Panc1 (cell line): ENCODE data around the gene ZNF654. TPM values are rescaled to one million over a fixed set of nuclear protein-coding genes. Genes with fewer than 3 reads are reported as not detected.
"Not testable (repeated sequence)": the region's sequence is repeated elsewhere in the genome, so short reads cannot be mapped to it uniquely, and the experiment has no call there.

Source experiments
- ATAC-seq: fragments of 200-7000 bp; cut with Tn5 transposase; 2 replicates; pipeline ENCODE4 v1.9.1; 2020; ENCODE audit warnings: mild to moderate bottlenecking, moderate library complexity
- BruUV-seq: library from RNA; stranded (reverse); fragments of 400-500 nt; replicated peaks from 2 replicates; lab custom pipeline; 2021; lab: Mats Ljungman, UMichigan
- CTCF ChIA-PET: fragments of 300-600 bp; sonication (Branson Sonifier 250); formaldehyde crosslinking; loops from one replicate; lab custom pipeline; 2022; ENCODE audit warnings: antibody characterized with exemption; lab: Charles Lee
- POLR2A ChIA-PET: fragments of 300-600 bp; sonication (Branson Sonifier 250); formaldehyde crosslinking; loops from one replicate; lab custom pipeline; 2022; ENCODE audit warnings: antibody characterized with exemption; lab: Charles Lee
- DNase-seq: peaks from one replicate; pipeline ENCODE4 v3.0.0-alpha.2; 2010; ENCODE audit warnings: low read depth, low spot score
- H3K27ac ChIP-seq: 2 replicates; pipeline ENCODE4 v1.5.1; 2011; ENCODE audit warnings: mild to moderate bottlenecking, low read length, inconsistent platforms
- H3K27me3 ChIP-seq: fragments of 200-500 bp; sonication (Bioruptor generic); 2 replicates; pipeline ENCODE4 v1.6.0; 2014; ENCODE audit warnings: low read length, inconsistent platforms; ENCODE audit not compliant: control insufficient read depth, insufficient read depth
- H3K36me3 ChIP-seq: fragments of 200-500 bp; sonication (Bioruptor generic); 2 replicates; pipeline ENCODE4 v1.5.1; 2014; ENCODE audit warnings: inconsistent platforms, mild to moderate bottlenecking, low read length, moderate library complexity; ENCODE audit not compliant: control insufficient read depth, insufficient read depth
- H3K4me1 ChIP-seq: 2 replicates; pipeline ENCODE4 v1.5.1; 2011; ENCODE audit warnings: inconsistent platforms, mild to moderate bottlenecking, low read length, moderate library complexity; ENCODE audit not compliant: control insufficient read depth, insufficient read depth
- H3K4me3 ChIP-seq, 2 experiments: 2 replicates each; pipeline ENCODE4 v1.5.1; 2011 to 2012; ENCODE audit warnings: low read depth in 2 of 2, low read length in 2 of 2, mild to moderate bottlenecking in 2 of 2, inconsistent platforms in 1 of 2, moderate library complexity in 1 of 2
- H3K9me3 ChIP-seq: fragments of 200-500 bp; sonication (Bioruptor generic); 2 replicates; pipeline ENCODE4 v1.5.1; 2014; ENCODE audit warnings: low read depth, mild to moderate bottlenecking, inconsistent platforms, low read length, moderate library complexity; ENCODE audit not compliant: control insufficient read depth, insufficient read depth
- POLR2AphosphoS5 ChIP-seq: IDR thresholded peaks from 2 replicates; pipeline ENCODE4 v1.6.1; 2012; ENCODE audit warnings: mild to moderate bottlenecking, low read depth, low read length, moderate library complexity
- SIN3A ChIP-seq: IDR thresholded peaks from 2 replicates; pipeline ENCODE4 v1.6.1; 2012; ENCODE audit warnings: low read depth, mild to moderate bottlenecking, low read length, moderate library complexity, borderline replicate concordance; ENCODE audit not compliant: insufficient read depth
- TCF7L2 ChIP-seq: IDR thresholded peaks from 2 replicates; pipeline ENCODE4 v1.6.1; 2011; ENCODE audit warnings: mild to moderate bottlenecking, low read depth, low read length, inconsistent platforms
- in situ Hi-C: cut with HindIII; loops from 2 replicates; pipeline ENCODE4 v1.10.0; 2016; ENCODE audit warnings: low sequenced_read_pairs, low pct_unique_long_range_greater_than_20kb
- intact Hi-C: fragments of 100-400 bp; cut with micrococcal nuclease; formaldehyde crosslinking; loops from one replicate; pipeline ENCODE4 v1.10.0; 2022; ENCODE audit not compliant: unreplicated experiment
- total RNA-seq: library from RNA; stranded (reverse); gene quantifications from one replicate; pipeline ENCODE4 v1.2.1, GENCODE V29; 2021; ENCODE audit not compliant: unreplicated experiment
- TF ChIP-seq, protein P1 (sequence below): fragments of 450-650 bp; IDR thresholded peaks from 2 replicates; pipeline ENCODE4 v1.5.1; 2017; ENCODE audit warnings: mild to moderate bottlenecking
- TF ChIP-seq, protein P2 (sequence below), 2 experiments: IDR thresholded peaks; 2 replicates each; pipeline ENCODE4 v1.6.1; 2011 to 2012; ENCODE audit warnings: low read depth in 2 of 2, control low read depth in 1 of 2, low read length in 1 of 2, mild to moderate bottlenecking in 1 of 2, moderate library complexity in 1 of 2; ENCODE audit not compliant: insufficient read depth in 1 of 2

The ZNF654 gene
- total RNA-seq, 1 experiment from 2014 or later, result 10.0 TPM

- ATAC-seq (0 out of 2 replicates have a peak, but pooled peaks have one; percentile 68), DNase-seq (peak; percentile 36)
- Histone ChIP-seq H3K27me3 (no peaks in the 10 kb centered on the region), H3K36me3 (no peaks in the 10 kb centered on the region; the same call in 1 of the 2 replicates), H3K27ac (no peak overlapping the region), H3K9me3 (no peaks in the 10 kb centered on the region), H3K4me1 (no peaks in the 10 kb centered on the region), H3K4me3 (no peak overlapping the region)
- TF ChIP-seq, protein P1, sequence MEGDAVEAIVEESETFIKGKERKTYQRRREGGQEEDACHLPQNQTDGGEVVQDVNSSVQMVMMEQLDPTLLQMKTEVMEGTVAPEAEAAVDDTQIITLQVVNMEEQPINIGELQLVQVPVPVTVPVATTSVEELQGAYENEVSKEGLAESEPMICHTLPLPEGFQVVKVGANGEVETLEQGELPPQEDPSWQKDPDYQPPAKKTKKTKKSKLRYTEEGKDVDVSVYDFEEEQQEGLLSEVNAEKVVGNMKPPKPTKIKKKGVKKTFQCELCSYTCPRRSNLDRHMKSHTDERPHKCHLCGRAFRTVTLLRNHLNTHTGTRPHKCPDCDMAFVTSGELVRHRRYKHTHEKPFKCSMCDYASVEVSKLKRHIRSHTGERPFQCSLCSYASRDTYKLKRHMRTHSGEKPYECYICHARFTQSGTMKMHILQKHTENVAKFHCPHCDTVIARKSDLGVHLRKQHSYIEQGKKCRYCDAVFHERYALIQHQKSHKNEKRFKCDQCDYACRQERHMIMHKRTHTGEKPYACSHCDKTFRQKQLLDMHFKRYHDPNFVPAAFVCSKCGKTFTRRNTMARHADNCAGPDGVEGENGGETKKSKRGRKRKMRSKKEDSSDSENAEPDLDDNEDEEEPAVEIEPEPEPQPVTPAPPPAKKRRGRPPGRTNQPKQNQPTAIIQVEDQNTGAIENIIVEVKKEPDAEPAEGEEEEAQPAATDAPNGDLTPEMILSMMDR, result peak; percentile 59; the same call in 1 of the 2 replicates
- TF ChIP-seq, protein P2, sequence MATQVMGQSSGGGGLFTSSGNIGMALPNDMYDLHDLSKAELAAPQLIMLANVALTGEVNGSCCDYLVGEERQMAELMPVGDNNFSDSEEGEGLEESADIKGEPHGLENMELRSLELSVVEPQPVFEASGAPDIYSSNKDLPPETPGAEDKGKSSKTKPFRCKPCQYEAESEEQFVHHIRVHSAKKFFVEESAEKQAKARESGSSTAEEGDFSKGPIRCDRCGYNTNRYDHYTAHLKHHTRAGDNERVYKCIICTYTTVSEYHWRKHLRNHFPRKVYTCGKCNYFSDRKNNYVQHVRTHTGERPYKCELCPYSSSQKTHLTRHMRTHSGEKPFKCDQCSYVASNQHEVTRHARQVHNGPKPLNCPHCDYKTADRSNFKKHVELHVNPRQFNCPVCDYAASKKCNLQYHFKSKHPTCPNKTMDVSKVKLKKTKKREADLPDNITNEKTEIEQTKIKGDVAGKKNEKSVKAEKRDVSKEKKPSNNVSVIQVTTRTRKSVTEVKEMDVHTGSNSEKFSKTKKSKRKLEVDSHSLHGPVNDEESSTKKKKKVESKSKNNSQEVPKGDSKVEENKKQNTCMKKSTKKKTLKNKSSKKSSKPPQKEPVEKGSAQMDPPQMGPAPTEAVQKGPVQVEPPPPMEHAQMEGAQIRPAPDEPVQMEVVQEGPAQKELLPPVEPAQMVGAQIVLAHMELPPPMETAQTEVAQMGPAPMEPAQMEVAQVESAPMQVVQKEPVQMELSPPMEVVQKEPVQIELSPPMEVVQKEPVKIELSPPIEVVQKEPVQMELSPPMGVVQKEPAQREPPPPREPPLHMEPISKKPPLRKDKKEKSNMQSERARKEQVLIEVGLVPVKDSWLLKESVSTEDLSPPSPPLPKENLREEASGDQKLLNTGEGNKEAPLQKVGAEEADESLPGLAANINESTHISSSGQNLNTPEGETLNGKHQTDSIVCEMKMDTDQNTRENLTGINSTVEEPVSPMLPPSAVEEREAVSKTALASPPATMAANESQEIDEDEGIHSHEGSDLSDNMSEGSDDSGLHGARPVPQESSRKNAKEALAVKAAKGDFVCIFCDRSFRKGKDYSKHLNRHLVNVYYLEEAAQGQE (IDR thresholded peaks at IDR 0.05; ENCODE audit: insufficient read depth in 1 of 2, low read depth in 2 of 2, low read length in 1 of 2), result no peak
- POLR2A ChIA-PET, result no interaction called here
- CTCF ChIA-PET, result interaction anchor here (0.6 kb wide), 1 partner anchor 284 kb away, joined by 4 read pairs; no protein-coding TSS in a partner anchor
- in situ Hi-C loops, result no loop called here
- intact Hi-C loops, result no loop called here
- BruUV-seq, result no TSS peak
These were observed 121.4 kb downstream of the ZNF654 start for GRCh38 chr3:88180398-88180999.

DNA sequence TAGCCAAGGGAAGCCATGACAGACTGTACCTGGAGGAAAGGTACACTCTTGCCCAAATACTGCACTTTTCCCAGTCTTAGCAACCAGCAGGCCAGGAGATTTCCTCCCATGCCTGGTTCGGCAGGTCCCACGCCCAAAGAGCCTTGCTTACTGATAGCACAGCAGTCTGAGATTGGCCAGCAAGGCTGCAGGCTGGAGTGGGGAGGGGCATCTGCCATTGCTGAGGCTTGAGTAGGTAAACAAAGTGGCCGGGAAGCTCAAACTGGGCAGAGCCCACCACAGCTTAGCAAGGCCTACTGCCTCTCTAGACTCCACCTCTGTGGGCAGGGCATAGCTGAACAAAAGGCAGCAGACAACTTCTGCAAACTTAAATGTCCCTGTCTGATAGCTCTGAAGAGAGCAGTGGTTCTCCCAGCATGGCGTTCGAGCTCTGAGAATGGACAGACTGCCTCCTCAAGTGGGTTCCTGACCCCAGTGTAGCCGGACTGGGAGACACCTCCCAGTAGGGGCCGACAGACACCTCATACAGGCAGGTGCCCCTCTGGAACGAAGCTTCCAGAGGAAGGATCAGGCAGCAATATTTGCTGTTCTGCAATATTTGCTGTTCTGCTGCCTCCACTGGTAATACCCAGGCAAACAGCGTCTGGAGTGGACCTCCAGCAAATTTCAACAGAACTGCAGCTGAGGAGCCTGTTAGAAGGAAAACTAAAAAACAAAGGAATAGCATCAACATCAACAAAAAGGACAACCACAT is 123.3 kb downstream of the ZNF654 start:
- intact Hi-C loops, H3K27ac ChIP-seq, H3K4me1 ChIP-seq, H3K27me3 ChIP-seq, DNase-seq, POLR2A ChIA-PET, H3K9me3 ChIP-seq, H3K36me3 ChIP-seq, in situ Hi-C loops, CTCF ChIA-PET, ATAC-seq, H3K4me3 ChIP-seq, BruUV-seq: not testable (repeated sequence)

GRCh38 chr3:88188436-88188835 is 129.4 kb downstream of the ZNF654 start:
- no peaks in the 10 kb centered on the region for H3K27me3 ChIP-seq
- no peaks in the 10 kb centered on the region for H3K36me3 ChIP-seq
- ChIA-PET CTCF (no interaction called here), POLR2A (no interaction called here)
- in situ Hi-C loops, result no loop called here
- intact Hi-C loops, result no loop called here
- no peak overlapping the region; a peak in 1 of 4 replicates for H3K4me3 ChIP-seq
- BruUV-seq, result no TSS peak
- TF ChIP-seq, protein P2 (IDR thresholded peaks at IDR 0.05; ENCODE audit: insufficient read depth in 1 of 2, low read depth in 2 of 2, low read length in 1 of 2), result no peak
- TF ChIP-seq TCF7L2, result no peak
- no peak for TF ChIP-seq POLR2AphosphoS5
- no peak for TF ChIP-seq SIN3A
- TF ChIP-seq, protein P1, result no peak
- DNase-seq (no peak), ATAC-seq (no peak)
- no peaks in the 10 kb centered on the region for H3K9me3 ChIP-seq
- no peaks in the 10 kb centered on the region for H3K4me1 ChIP-seq
- no peak overlapping the region for H3K27ac ChIP-seq
